Lower lobe of right lung (tissue), 2 donors: ENCODE data around the gene B4GALNT1. TPM values are rescaled to one million over a fixed set of nuclear protein-coding genes. Genes with fewer than 3 reads are reported as not detected.
A peak's percentile ranks its signal among the peaks of the same experiment; 100 is the strongest.

ENCODE experiments used
- ATAC-seq, 2 donors: fragments of 200-7000 bp; cut with Tn5 transposase; one replicate each; pipeline ENCODE4 v1.9.1; 2020 to 2022; ENCODE audit warnings: mild to moderate bottlenecking in 2 of 2, moderate library complexity in 2 of 2
- DNase-seq: peaks from one replicate; pipeline ENCODE4 v3.0.0-alpha.2; 2020
- H3K27ac ChIP-seq: fragments of 200-600 bp; one replicate; pipeline ENCODE4 v1.8.0; 2022
- H3K27me3 ChIP-seq: fragments of 200-600 bp; one replicate; pipeline ENCODE4 v1.8.0; 2022; ENCODE audit warnings: low read depth
- H3K36me3 ChIP-seq: fragments of 200-600 bp; one replicate; pipeline ENCODE4 v1.8.0; 2022; ENCODE audit warnings: mild to moderate bottlenecking
- H3K4me1 ChIP-seq: fragments of 200-600 bp; one replicate; pipeline ENCODE4 v1.8.0; 2022
- H3K4me3 ChIP-seq: fragments of 200-600 bp; one replicate; pipeline ENCODE4 v1.8.0; 2022; ENCODE audit warnings: mild to moderate bottlenecking
- H3K9me3 ChIP-seq: fragments of 200-600 bp; one replicate; pipeline ENCODE4 v1.8.0; 2022
- CTCF ChIP-seq: fragments of 200-600 bp; IDR thresholded peaks from one replicate; pipeline ENCODE4 v1.8.0; 2022; ENCODE audit warnings: antibody characterized with exemption, mild to moderate bottlenecking
- intact Hi-C: fragments of 100-400 bp; cut with DNase I; formaldehyde crosslinking; loops from one replicate; pipeline ENCODE4 v1.11.0; 2022
- total RNA-seq: library from RNA; stranded (reverse); fragmentation: NEBNext Ultra II Directional; extraction: Animal tissue kit (Norgen Biotek cat#: 25700); gene quantifications from one replicate; pipeline ENCODE4 v1.2.1, GENCODE V29; 2021
- donor health status: DM: no; HTN: yes; CAD: no; lungs with severe emphysema.

B4GALNT1 gene
- total RNA-seq, 1 donor from 2014 or later = 0.89 TPM

- TF ChIP-seq CTCF = no peak
- ATAC-seq (no peak), DNase-seq (no peak)
- H3K27me3 ChIP-seq = peaks cover 79% of the 10 kb centered on the region
- no peak overlapping the region for H3K4me3 ChIP-seq
- H3K27ac ChIP-seq = no peak overlapping the region
- intact Hi-C loops = loop anchor here (10.0 kb wide), 1 partner anchor 46 kb away; no protein-coding TSS in a partner anchor
- no peaks in the 10 kb centered on the region for H3K9me3 ChIP-seq
- no peaks in the 10 kb centered on the region for H3K36me3 ChIP-seq
- peaks cover 28% of the 10 kb centered on the region for H3K4me1 ChIP-seq
Measured at GRCh38 chr12:57630891-57631433, 2.0 kb downstream of the B4GALNT1 start.

- no peak overlapping the region for H3K27ac ChIP-seq
- no peak for TF ChIP-seq CTCF
- H3K27me3 ChIP-seq = peaks cover 89% of the 10 kb centered on the region
- intact Hi-C loops = loop anchor here (10.0 kb wide), 1 partner anchor 45 kb away; no protein-coding TSS in a partner anchor
- no peak for ATAC-seq
- no peaks in the 10 kb centered on the region for H3K9me3 ChIP-seq
- no peaks in the 10 kb centered on the region for H3K36me3 ChIP-seq
- H3K4me1 ChIP-seq = peaks cover 28% of the 10 kb centered on the region
- DNase-seq = no peak
- H3K4me3 ChIP-seq = no peak overlapping the region
Measured at GRCh38 chr12:57629897-57630471, 3.0 kb downstream of the B4GALNT1 start.

- no peak for TF ChIP-seq CTCF
- peaks cover 98% of the 10 kb centered on the region for H3K27me3 ChIP-seq
Measured at GRCh38 chr12:57628280-57629191, 4.5 kb downstream of the B4GALNT1 start.

GRCh38 chr12:57627501-57628279 lies 5.3 kb downstream of the B4GALNT1 start:
- Histone ChIP-seq H3K36me3 (no peaks in the 10 kb centered on the region), H3K4me1 (peaks cover 19% of the 10 kb centered on the region), H3K4me3 (peak overlapping the region; percentile 21), H3K27ac (no peak overlapping the region), H3K27me3 (peaks cover 98% of the 10 kb centered on the region), H3K9me3 (no peaks in the 10 kb centered on the region)
- ATAC-seq = peak in 1 of 2 donors; percentile 29
- no peak for DNase-seq
- no peak for TF ChIP-seq CTCF
- intact Hi-C loops = no loop called here

More at GRCh38 chr12:57628280-57629191, 4.5 kb downstream of the B4GALNT1 start:
- H3K9me3 ChIP-seq = no peaks in the 10 kb centered on the region
- H3K27ac ChIP-seq = no peak overlapping the region
- no peaks in the 10 kb centered on the region for H3K36me3 ChIP-seq
- peaks cover 28% of the 10 kb centered on the region for H3K4me1 ChIP-seq
- intact Hi-C loops = no loop called here
- no peak for DNase-seq
- no peak overlapping the region for H3K4me3 ChIP-seq
- ATAC-seq = no peak

- no peak for DNase-seq
- peaks cover 98% of the 10 kb centered on the region for H3K27me3 ChIP-seq
- intact Hi-C loops = no loop called here
Measured at GRCh38 chr12:57626921-57627445, 6.0 kb downstream of the B4GALNT1 start.

More at GRCh38 chr12:57626921-57627445, 6.0 kb downstream of the B4GALNT1 start:
- no peak for ATAC-seq
- TF ChIP-seq CTCF = no peak
- H3K4me3 ChIP-seq = no peak overlapping the region
- H3K27ac ChIP-seq = no peak overlapping the region
- no peaks in the 10 kb centered on the region for H3K9me3 ChIP-seq
- H3K36me3 ChIP-seq = no peaks in the 10 kb centered on the region
- peaks cover 14% of the 10 kb centered on the region for H3K4me1 ChIP-seq
